Inferior parietal cortex (tissue), 1 donor: ENCODE results near the gene MYPN.
A peak's percentile ranks its signal among the peaks of the same experiment; 100 is the strongest.
"Not testable (repeated sequence)": the region's sequence is repeated elsewhere in the genome, so short reads cannot be mapped to it uniquely, and the experiment has no call there.

ENCODE experiments used
- DNase-seq: peaks from one replicate; pipeline ENCODE4 v3.0.0-alpha.2; 2016; ENCODE audit errors: extremely low spot score

The MYPN gene

GRCh38 chr10:68171539-68172080 lies 62.3 kb downstream of the MYPN start:
- no peak for DNase-seq

DNA sequence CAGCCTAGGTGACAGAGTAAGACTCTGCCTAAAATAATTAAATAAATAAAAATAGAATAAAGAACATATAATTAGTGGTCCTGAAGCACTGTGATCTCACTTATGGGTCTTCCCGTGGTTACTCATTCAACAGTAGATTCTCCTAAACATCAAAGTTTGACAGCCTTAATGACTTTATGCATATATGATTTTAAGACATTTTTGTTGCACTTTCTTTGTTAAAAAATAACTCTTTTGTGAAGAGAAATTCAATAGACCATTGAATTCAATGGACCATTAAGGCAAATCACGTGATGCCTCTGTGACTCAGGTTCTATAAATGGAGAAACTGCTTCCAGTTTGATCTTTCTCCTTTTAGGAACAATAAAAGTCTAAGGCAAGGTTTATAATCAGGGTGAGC lies 63.0 kb downstream of the MYPN start:
- DNase-seq = no peak

DNA sequence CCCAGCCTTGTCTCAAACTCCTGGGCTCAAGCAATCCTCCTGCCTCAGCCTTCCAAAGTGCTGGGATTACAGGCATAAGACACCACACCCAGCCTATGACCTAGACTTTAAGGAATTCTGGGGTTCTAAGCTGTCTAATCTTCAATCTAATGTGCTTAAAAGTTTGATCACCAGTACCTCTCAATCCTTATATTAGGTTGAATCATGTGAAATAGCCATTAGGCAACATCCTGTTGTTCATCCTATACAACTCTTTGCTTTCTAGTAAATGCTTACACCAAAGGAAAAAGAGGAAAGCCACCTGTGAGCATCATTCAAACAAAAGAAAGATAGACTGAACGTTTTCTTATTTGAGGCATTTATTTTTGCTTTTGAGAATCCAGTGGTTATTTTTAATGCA lies 66.7 kb downstream of the MYPN start:
- DNase-seq = no peak

DNA sequence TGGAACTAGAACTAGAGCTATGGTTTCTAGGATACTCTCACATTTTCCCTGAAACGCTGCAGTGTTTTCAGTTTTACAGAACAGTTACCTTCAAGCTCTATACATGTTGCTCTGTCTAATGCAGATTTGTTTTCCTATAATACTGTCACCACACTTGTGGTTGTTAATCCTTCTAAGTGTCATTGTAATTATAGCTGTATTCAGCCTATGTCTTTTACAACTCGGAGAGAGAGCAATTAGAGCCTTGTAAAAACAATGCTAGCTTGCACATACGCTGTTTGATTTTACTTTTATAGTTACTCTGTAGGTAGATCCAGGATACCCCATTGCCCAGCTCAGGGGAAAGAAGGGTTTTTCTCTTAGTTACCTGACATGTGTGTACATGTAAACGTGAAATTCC lies 67.5 kb downstream of the MYPN start:
- DNase-seq = no peak

DNA sequence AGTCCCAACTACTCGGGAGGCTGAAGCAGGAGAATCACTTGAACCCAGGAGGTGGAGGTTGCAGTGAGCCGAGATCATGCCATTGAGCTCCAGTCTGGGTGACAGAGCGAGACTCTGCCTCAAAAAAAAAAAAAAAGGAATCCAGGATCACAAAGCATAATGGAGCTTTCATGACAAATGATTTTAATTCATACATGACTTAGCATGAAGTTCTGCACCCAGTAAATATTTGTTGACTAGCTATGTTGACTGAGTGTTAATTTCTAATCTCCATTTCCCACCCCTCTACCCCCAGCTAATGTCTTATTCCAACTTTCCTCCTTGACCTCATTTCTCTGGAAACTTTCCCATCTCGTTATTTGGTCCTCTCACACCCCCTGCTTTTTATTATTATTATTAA lies 69.3 kb downstream of the MYPN start:
- DNase-seq = no peak

GRCh38 chr10:68179016-68179415 lies 69.7 kb downstream of the MYPN start:
- DNase-seq = no peak

DNA sequence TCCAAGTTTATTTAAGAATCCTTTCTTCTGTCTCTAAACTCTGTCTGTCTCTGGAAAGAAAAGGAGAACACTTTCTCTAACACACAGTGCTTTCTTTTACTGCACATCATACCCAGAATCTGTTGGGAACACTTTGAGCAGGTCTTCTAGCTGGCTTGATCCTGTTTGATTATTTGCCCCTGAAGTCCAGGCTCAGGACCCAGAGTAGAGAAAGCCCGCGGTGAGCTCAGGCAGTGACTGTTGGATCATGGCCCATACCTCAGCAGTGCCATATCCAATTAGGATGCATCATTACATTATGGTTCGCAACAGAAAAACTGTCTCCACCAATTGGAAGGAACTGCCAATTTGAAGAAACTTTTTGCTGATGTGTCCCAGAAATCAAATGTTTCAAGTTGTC lies 71.2 kb downstream of the MYPN start:
- no peak for DNase-seq

DNA sequence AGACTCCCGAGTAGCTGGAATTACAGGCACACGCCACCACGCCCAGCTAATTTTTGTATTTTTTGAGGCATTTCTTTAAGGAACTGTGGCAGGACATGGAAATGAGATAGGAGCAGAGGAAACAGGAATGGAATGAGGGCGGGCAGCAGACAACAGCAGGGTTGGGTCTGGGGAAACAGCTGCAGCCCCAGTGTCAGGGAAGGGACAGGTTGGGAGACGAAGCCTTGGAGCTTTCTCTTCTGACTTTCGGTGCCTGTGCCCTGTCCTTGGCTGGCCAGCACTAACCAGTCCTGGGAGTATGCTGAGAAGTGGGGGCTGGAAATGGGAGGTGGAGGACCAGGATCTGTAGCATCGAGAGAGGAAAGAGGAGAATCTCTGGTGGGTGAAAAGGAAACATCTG lies 75.3 kb downstream of the MYPN start:
- no peak for DNase-seq

- DNase-seq = no peak
Measured at GRCh38 chr10:68185085-68185484, 75.8 kb downstream of the MYPN start.

DNA sequence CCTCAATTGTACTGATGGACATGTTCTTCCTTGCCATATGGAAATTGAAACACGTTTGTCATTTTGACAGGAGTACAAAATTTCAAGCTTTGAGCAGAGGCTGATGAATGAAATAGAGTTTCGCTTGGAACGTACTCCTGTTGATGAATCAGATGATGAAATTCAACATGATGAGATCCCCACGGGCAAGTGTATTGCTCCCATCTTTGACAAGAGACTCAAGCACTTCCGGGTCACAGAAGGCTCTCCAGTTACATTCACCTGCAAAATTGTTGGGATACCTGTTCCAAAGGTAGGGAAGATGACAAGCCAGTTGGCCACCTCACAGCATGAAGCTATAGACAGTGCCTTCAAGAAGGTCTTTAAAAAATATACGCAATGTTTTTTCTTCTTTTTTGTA lies 79.5 kb downstream of the MYPN start:
- no peak for DNase-seq

DNA sequence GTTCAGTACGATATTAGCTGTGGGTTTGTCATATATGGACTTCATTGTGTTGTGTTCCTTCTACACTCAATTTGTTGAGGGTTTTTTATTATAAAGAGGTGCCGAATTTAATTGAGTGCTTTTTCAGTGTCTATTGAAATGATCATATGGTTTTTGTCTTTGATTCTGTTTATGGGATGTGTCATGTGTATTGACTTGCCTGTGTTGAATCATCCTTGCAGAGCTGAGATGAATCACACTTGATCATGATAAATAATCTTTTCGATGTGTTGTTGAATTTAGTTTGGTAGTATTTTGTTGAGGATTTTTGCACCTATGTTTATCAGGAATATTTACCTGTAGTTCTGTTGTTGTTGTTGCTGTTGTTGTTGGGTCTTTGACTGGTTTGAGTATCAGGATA lies 82.8 kb downstream of the MYPN start:
- DNase-seq = no peak

DNA sequence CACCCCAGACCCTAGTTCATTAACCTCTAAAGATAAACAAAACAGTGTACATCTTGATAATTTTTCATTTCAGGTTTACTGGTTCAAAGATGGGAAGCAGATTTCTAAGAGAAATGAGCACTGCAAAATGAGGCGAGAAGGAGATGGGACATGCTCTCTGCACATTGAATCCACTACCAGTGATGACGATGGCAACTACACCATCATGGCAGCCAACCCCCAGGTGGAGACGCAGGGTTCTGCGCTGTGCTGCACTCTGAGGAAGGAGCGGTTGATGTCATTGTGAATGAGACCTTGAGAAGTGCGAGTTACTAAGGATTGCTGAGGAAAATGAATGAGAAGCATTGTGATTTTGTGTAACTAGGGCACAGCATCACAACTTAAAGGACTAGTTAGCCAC lies 85.0 kb downstream of the MYPN start:
- DNase-seq = no peak

GRCh38 chr10:68195776-68196175 lies 86.5 kb downstream of the MYPN start:
- not testable (repeated sequence) for DNase-seq

DNA sequence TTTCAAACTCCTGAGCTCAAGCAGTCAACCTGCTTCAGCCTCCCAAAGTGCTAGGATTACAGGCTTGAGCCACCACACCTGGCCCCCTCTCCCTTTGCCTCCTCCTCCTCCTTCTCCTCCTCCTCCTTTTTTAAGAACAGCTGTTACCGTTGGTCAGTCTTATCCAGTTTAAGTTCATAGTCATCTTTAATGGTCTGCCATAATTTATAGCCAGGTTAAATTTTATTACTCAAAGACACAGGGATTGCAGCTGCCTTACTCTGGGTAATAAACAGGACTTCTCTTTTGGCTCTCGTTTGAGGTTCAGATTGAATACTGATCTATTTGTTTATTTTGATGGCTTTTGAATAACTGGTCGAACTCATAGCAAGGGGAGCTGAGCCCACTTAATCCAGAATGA lies 87.4 kb downstream of the MYPN start:
- DNase-seq = no peak

DNA sequence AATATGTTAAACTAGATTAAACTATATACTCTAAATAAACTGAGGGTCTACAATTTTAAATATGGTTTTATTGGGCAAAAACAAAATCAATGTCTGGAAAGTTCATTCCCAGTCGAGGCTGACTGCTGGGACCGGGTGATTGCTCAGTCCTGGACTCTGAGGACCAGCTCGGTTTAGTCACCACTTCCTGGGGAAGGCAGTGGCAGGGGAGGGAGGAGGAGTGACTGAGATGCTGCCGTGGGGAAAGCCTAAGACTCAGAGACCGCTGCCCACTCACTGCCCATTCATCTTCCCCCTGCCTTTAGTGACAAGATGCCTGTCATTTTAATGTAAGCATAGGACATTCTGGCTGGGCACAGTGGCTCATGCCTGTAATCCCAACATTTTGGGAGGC lies 93.7 kb downstream of the MYPN start:
- no peak for DNase-seq

- peak; percentile 66 for DNase-seq
Measured at GRCh38 chr10:68208424-68209042, 99.2 kb downstream of the MYPN start.

DNA sequence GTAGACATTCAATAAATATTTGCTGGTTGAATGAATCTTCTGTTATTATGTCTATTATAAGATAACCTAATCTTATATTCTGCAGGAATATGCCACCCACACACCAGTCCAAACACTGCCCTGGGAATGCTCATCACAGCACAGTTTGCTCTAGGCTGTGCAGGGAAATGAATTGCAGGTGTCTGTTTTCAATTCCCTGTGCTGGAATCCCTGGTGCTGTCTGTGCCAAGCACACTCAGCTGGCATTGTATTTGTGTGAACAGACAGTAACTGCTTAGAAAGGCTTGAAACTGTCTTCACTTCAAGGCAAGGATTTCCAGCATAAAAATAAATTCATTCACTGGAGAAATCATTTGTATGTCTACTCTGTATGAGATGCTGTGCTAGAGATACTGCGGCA lies 102.4 kb downstream of the MYPN start:
- DNase-seq = no peak

- DNase-seq = peak; percentile 63
Measured at GRCh38 chr10:68212721-68213352, 103.5 kb downstream of the MYPN start.

GRCh38 chr10:68218786-68219185 lies 109.5 kb downstream of the MYPN start:
- no peak for DNase-seq

- no peak for DNase-seq
Measured at GRCh38 chr10:68221196-68221595, 111.9 kb downstream of the MYPN start.

DNA sequence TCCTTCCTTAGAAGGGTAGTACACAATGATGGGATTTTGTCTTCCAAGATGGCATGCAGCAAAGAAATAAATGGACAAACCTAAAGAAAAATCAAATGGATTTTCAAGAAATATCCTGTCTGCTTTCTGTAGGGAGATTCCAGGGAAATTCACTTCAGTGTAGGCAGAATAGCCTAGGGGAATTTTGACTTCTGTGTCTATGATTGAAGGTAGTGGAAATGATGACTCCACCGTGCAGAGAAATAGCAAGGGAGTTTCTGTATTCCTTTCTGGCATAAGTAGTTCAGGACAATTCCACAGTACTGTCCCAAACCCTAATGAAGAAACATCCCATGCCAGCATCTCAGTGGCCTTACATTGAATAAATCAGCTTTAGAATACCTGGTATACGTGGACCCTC lies 113.1 kb downstream of the MYPN start:
- DNase-seq = no peak

GRCh38 chr10:68223535-68224165 lies 114.4 kb downstream of the MYPN start:
- no peak for DNase-seq

DNA sequence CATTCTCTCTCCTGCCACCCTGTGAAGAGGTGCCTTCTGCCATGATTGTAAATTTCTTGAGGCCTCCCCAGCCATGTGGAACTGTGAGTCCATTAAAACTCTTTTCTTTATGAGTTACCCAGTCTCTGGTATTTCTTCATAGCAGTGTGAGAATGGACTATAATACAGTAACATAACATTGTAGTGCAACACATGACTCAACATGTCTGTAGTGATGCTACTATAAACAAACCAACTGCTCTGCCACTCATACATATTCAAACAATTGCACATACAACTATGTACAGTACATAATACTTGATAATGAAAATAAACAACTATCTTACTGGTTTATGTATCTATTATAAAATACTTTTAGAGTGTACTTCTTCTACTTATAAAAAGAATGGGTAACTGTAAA lies 115.5 kb downstream of the MYPN start:
- no peak for DNase-seq
